GM21717 (cell line): ENCODE results near the gene LHX5.

ENCODE experiments used
- ATAC-seq: cut with Tn5 transposase; IDR thresholded peaks from one replicate; pipeline ENCODE4 v1.9.1; 2021; ENCODE audit warnings: mild to moderate bottlenecking, moderate library complexity; ENCODE audit not compliant: unreplicated experiment

The LHX5 gene

DNA sequence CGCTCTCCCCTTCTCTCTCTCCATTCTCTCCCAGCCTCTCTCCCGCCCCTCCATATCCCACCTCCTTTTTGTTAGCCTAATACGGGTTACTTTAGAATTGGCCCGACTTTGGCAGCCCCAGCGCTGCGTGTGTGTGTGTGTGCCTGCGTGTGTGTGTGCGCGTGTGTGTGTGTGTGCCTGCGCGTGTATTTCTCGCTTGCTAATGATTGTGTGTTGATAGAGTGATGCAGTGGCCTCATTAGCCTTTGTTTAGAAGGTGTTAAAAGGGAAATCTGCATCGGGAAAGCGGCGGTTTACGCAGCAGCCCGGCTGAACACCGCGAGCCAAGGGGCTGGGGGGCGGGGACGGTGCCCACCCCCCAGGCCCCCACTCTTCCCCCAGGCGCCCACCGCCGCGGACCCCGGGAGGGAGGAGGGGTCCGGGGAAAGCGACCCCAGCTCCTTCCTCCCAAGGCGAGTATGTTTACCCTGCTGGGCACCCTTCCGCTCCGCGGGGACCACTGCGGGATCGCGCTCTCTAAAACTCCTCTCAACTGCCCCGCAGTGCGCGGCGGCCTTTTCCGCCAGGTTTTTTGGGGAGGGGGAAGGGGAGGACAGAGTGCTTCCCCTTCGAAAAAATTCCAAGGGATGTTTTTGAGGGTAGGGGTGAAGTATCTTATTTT, 6.8 kb upstream of the LHX5 start:
- ATAC-seq = no peak

DNA sequence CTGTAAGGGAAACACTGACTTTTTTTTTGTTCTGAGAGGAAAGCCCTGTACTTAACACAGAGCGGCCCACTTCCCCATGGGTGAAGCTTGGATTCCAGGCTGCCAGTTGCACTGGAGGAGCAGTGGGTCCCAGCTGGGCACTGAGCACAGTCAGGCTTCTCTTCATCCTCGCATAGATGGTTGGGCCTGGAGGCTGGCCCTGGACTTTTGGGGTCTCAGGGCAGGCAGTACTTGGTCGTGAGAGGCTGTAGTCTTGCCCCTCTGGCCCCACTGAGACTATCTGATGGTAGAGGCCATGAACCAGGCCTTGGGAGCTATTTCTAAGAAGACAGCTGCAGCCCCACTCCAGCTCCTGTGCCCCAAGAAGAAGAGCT, 6.2 kb upstream of the LHX5 start:
- ATAC-seq = no peak

DNA sequence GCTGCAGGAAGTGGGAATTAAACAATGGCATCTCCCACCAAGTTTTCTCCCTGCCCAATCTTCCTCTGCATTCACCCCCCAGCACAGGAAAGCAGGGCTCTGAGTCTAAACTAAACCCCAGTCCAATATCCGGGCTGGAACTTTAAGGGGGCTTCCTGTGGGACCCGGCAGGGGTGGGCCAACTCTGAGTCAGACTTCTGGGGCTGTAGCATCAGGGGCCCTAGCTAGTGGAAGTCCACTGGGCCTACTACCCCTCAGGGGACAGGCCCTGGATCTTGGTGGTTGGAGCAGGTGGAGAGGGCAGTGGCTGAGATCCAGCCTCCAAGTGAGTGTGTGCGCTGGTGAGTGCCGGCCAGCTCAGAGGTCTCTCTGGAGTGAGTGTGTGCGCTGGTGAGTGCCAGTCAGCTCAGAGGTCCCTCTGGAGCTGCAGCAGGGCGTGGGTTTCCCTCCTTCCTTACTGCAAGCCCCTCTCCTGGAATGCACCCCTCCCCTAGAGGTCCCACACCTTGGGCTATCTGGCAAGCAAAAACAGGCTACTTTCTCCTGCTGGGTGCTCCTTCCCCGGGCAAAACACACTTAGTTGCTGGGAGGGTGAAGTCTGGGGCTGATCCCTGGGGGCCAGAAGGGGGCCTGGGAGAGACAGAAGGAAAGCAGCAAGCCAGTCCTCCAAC, 5.6 kb upstream of the LHX5 start:
- ATAC-seq = no peak

DNA sequence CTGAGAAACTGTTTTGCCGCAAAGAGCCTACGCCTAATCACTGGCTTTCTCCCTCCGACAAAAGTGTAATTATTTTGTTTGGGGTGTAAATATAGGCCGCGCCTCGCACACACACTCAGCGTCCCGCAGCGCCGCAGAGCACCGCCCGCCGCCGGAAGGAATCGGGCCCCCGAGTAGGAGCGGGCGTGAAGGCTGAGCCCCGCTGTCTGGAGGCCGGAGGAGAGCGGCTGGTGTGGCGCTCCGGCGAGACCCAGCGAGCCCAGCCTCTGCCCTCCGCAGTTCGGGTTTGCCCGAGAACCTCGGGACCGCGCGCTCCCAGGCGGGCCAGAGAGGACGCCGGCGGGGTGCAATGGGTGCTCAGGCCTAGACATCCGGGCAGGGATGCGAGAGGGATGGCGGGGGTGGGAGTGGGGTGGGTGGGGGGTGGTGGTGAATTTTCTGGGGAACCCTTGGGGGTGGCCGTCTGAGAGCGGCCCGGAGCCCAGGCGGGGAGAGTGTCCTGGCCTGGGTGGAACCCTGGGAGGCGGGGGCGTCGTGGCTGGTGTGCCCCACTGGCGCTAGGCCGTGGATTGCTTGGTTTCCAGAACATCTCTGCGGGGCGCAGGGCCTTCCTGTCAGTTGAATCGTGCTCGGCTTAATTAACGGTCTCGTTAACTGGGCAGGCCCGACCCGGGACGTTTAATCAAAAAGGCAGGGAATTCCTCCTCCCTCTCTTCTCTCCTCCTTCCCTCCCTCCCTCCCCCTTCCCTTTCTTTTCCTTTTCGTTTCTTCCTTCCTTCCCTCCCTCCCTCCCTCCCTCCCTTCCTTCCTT, 4.7 kb upstream of the LHX5 start:
- ATAC-seq = no peak

DNA sequence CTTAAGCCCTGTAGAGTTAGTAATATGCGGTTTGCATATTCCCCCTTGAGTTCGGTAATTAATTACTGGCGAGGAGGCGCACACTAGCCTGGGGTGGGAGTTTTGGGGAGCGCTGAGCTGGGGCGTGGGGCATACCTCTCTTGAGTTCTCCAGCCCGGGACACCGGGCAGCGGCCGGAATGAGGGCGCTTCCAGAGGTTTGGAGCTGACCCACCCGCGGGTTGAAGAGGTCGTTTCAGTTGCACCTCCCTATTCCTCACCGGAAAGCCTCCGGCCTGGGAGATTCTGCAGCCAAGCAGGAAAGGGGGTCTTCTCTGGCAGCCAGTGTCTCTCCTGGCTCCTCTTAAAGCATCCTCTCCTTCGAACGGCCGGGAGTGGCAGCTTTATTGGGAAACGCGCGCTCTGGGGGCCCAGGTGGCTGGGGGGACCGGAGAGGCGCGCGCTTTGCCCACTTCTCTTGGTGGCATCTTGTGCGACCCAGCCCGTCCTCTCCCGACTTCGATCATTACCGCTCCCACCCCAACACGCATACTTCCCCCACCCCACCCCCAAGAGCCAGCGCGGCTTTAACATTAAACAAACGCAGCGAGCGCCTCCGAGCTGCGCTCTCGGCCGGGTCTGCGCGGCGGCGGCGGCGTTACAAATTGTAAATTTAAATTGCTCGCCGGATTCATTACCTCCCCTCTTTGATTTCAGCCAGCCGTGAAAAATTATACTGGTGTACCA, 3.9 kb upstream of the LHX5 start:
- no peak for ATAC-seq

DNA sequence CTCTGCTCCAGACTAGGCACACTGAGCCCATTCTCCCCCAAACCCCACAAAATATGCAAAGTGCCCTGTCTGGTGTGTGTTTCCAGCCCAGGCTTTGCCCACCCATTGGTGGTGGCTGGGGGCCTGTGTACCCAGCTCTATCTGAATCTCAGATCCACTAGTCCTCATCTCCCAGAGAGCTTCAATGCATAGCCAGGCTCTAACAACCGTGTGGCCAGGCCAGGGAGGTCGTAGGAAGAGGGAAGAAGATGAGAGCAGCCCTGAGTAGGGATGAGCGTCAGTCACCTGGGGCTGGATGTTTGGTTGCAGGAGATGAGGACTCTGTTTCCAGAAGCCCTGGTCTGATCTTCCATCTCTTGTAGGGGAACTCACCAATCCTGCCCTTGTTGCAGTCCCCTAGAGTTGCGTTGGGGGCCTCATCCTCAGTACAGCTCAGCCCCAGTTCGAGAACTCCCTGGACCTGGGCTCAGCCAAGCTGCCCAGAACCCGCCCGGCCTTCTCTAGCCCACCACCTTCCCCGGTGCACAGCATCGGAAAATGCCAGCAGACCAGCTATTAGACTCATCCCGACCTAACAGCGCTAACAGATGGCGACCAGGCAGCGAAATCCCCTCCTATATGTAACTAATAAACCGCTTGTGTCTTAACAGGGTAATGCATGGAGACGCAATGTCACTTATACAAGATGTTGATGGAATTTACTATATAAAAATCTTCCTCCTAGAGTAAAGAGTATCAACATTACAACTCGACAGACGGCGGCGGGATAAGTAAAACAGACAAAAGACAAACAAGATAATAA, 3.2 kb upstream of the LHX5 start:
- no peak for ATAC-seq

DNA sequence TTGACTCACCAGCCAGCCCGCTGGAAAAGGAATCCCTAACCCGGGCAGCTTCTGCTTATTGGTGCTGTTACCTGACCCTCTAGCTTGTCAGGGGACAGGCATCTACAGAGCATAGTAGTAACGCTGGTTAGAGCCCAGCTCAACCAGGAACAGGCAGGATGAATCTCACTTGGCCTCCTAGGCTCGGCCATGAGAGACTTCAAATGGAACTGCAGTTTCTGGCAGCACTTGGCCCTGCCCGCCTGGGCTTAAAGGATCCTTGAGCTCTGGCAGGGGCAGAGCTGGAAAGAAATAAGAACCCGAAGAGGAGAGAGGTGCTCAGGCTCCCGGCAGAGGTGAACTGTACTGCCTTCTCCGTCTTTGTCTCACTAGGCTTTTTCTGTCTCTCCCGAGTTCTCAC, 2.3 kb upstream of the LHX5 start:
- no peak for ATAC-seq

DNA sequence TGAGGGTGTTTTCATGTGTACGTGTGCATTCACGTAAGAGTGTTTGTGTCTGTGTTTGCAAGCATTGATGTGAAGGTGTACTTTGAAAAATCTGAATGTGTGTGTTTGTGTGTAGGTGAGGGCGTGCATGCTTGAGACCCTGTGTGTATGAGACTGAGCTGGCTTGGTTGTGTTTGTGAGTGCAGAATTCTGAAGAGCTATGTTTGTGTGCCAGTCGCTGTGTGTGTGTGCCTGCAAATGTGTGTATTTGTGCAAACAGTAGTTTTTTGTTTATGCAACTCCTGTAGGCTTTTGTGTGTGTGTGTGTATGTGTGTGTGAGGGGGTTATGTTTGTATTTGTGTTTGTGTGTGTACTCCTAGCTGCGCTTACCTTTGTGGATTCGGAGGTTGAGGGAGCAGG, 1.7 kb upstream of the LHX5 start:
- ATAC-seq = no peak

DNA sequence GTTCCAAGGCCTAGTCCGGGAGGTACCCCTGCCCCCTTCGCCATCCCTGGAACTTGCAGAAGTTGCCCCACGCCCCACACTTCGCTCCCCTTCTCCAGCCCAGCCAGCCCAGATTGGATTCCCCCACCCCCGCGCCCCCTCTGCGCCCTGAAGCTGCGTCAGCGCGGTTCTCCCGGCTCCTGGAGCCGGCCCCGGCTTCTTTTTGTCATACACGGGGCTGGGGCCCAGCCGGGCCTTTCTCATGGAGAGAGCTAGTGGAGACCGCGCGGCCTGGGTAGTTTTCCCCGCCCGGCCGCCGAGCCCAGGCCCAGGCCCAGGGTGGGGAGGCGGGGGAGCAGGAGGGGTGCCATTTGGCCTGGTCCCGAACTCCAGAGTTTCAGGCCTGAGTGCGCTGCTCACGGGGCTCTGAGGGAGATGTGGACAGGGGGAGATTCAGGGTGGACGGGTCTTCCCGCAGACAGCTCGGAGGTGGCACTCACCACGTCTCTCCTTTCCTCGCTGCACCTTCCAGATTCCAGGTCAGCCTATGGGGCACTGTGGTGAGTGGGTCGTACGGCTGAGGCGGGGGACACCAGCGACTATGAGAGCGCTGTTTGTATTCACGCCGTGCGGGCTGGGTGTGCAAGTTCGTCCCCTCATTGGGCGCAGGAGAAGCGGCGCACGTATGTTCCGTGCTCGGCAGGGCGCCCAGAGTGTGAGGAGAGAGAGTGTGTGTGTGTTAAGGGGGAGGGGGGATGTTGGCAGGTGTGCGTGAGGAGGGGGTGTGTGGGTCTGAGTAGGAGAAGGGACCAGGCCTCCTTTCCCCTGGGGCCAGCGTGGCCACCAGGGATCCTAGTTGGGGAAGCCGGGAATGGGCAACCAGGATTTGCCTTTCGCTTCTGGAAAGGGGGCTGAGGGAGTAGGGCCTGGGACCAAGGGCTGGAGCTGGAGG, 785 bp upstream of the LHX5 start:
- no peak for ATAC-seq

DNA sequence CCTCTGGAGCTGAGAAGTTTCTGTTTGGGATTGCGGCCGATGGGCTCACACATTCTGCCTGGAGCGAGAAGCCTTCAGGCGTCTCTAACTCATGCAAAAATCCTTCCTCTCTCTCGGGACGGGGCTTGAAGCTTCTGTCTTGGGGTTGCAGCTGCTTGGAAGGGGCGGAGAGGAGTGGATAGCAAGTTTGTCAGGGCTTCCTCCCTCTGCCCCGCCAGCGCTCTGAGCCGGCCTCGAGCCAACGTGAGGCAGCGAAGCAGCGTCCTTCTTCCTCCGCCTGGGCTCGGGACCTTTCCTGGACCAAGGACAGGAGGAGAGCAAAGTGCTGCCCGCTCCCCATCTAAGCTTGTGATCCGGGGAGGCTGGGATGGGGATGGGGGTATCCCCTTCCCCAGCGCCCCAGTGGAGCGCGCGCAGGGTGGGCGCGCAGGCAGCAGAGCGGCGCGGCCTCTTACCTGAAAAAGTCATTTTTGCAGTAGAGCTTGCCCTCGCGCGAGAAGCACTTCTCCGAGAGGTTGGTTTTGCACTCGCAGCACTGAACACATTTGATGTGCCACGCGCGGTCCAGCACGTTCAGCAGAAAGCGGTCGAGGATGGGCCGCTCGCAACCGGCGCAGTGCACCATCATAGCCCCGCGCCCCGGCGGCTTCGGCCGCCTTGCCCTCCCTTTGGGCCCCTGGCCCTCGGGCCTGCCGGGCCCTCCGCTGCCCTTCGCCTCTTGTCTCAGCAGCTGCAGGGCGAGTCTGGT, 626 bp downstream of the LHX5 start:
- no peak for ATAC-seq

DNA sequence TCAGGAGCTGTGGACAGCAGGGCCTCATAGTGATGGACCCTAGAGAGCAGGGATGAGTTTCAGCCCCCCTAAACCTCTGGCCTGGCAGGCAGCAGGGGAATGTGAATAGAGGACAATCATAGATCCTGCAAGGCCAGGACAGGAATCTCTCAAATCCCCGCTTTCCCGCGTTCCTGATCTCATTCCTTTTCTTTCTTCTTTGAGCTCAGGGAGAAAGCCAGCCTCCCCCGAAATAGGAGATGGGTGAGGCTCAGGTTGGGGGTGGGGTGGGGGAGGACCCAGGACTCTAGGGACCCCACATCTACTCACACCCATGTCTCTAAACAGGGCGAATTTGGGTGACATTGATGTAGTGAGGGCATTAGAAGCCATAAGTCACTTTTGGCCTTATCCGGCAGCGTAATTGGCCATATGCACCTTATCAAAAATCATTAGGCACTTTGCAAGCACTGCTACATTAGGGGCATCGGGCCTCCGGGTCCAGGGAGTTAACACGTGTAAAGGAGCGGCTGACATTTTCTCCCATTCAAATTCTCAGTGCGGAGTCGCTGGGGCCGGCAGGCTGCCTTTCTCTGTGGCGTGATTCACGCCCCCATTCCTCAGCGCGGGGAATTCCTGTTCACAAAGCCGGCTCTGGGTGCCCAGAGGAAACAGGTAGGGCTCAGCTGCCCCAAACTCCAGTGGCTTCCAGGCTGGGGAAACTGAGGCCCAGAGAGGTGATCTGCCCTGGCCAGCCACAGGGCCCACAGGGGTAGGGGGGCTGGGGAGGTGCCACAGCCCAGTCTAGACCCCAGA, 1.5 kb downstream of the LHX5 start:
- no peak for ATAC-seq

DNA sequence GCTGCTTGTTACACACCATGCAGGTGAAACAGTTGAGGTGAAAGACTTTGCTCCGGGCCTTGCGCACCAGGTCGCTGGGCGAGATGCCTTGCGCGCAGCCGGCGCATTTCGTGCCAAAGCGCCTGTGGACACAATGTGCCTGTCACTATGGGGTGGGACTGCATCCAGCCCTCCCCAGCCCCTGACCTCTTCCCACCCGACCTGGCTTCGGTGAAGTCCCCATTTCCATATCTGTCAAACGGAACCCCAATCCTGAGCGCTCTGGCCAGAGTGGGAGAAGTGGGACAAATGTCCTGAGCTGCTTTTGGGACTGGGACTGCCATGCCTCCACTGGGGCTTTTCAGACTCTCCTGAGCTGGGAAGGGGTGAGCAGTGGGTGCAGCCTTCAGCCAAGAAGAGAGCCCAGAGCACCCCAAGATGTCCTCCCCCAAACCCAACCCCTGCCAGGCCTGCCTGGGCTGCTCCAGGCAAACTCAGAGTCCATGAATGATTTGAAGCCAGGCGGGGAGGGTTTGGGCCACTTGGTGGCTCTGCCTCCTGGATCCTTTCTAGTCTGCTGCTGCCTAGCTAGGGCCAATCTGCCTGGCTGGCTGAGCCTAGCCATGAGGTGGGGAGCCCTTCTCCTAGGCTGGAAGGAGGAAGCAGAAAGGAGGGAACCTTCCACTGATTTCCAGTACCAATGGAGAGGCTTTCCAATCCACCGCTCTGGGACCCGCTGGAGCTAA, 2.3 kb downstream of the LHX5 start:
- ATAC-seq = no peak

DNA sequence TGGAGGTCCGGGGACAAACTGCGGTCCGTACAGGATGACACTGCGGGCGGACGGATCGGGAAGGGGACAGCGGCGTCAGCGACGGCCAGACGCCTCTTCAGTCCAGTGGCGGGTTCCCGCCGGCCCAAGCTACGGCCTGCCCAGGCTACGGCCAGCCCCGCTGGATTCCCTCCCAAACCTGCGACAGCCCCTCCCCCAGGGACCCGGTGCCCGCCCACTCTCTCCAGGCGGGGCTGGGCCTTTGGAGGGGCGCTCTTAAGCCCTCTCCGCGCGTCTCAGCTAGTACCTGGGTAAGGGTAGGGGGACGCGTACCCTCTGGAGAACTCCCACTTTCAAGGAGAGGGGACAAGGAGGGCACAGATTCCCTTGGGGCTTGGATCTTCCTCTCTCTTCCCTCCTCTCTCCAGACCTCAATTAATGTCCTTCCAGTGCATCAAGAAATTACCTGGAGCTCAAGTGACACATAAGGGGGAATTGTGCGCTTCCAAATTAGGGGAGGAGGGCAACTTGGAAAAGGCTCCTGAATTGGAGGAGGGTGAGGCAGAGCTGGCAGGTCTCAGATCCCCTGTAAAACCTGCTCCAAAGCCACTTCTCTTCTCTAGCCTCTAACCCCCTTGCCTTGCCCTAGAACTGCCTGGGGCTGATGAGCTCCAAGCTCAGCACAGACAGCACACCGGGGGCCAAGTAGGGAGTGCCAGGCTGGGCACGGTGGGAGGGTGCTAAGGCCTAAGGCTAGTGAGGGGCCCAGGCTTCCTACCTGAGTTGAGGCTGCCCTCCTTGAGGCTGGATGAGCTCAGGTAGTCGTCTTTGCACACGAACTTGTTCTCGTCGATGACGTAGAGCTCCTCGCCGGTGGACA, 3.1 kb downstream of the LHX5 start:
- ATAC-seq = no peak

DNA sequence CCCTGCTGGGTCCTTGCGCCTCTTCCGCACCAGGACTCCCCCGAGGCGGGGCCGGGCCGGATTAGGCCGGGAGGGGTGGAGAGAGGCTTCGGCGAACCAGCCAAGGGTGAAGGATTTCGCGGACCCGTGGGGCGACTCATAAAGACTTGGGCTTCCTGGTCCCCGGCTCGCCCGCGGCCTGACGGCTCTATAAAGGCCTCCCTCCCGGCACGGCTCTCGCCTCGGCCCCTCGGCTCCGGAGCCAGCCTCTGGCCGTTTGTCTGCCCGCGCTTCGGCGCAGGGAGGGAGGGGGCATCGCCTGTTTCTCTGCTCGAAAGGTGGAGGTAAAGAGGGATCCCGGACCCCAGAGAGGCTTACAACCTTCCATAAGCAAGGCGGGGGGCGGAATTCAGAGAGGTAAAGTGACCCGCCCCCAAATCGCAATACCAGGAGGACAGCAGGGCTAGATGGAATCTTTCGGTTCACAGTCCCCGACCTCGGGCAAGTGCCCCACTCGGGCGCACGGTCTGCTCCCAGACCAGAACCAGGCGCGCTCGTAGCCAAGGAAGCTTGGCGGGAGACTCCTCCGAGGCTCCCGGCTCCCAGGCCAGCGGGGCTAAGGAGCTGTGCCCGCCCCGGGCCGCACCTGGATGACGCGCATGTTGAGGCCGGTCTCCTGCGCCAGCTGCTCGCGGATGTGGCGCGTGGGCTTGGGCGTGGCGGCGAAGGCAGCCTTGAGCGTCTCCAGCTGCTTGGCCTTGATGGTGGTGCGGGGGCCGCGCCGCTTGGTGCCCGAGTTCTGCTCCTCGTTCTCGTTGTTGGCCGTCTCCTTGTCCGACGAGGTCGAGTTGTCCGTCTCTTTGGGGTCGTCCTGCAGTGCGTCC, 3.9 kb downstream of the LHX5 start:
- no peak for ATAC-seq

DNA sequence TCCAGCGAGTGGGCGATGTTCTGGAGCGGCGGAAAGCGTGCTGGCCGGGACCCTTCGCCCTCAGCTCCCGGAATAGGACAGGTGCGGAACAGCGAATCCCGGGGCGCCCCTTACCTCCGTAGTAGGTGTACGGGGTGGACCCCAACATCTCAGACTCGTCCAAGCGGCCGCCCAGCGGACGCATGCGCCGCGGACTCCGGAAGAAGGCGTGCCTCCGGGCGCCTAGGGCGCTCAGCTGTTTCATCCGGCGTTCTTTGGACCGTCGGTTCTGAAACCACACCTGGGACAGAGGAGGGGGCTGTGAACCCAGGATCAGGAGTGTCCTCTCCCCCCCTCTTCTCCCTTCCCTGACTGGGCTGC, 4.5 kb downstream of the LHX5 start:
- ATAC-seq = no peak
